Jurkat, Clone E6-1 (cell line): ENCODE measurements around the gene ADCY4. TPM values are rescaled to one million over a fixed set of nuclear protein-coding genes. Genes with fewer than 3 reads are reported as not detected.
"Not testable (repeated sequence)": the region's sequence is repeated elsewhere in the genome, so short reads cannot be mapped to it uniquely, and the experiment has no call there.

ENCODE experiments used
- DNase-seq: peaks from one replicate; pipeline ENCODE4 v3.0.0-alpha.2; 2011; ENCODE audit warnings: low read depth, low spot score
- H3K4me3 ChIP-seq: 2 replicates; pipeline ENCODE4 v1.5.1; 2011; ENCODE audit warnings: mild to moderate bottlenecking, low read length, control low read depth, moderate library complexity
- polyA plus RNA-seq: library from polyadenylated mRNA; unstranded; fragments of >200 nt; gene quantifications from one replicate; pipeline ENCODE4 v1.2.1, GENCODE V29; 2012; ENCODE audit warnings: missing spikeins; ENCODE audit not compliant: insufficient read length, insufficient read depth

ADCY4 gene
- polyA plus RNA-seq = not detected

- DNase-seq = no peak
- peak within 1 kb of the TSS; percentile 33 for H3K4me3 ChIP-seq
Observed at GRCh38 chr14:24334431-24335291, at the start of gene ADCY4. Gene ADCY4 (minus strand): TSS chr14:24335071. CDS start chr14:24334652, 419 bp downstream.

DNA sequence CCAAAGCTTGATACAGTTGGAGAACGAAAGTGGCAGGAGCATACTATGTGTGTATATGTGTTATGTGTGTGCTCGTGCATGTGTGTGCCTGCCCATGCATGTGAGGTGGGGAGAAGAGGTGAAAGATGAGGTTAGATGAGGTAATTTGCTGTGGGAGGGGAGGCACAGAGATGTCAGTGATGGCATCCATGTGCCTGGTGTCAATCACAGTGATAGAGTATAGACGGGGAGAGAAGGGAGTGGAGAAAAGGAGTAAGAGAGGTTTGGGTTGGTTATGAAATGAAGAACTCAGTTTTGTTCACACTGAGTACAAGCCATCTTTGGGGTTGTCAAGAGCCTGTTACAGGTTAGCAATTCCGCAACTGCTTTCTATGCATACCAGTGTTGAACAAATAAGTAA is 49.3 kb upstream of the ADCY4 start:
- H3K4me3 ChIP-seq = no peak overlapping the region
- no peak for DNase-seq

GRCh38 chr14:24382064-24382371 is 47.1 kb upstream of the ADCY4 start:
- H3K4me3 ChIP-seq = no peak overlapping the region
- DNase-seq = no peak

DNA sequence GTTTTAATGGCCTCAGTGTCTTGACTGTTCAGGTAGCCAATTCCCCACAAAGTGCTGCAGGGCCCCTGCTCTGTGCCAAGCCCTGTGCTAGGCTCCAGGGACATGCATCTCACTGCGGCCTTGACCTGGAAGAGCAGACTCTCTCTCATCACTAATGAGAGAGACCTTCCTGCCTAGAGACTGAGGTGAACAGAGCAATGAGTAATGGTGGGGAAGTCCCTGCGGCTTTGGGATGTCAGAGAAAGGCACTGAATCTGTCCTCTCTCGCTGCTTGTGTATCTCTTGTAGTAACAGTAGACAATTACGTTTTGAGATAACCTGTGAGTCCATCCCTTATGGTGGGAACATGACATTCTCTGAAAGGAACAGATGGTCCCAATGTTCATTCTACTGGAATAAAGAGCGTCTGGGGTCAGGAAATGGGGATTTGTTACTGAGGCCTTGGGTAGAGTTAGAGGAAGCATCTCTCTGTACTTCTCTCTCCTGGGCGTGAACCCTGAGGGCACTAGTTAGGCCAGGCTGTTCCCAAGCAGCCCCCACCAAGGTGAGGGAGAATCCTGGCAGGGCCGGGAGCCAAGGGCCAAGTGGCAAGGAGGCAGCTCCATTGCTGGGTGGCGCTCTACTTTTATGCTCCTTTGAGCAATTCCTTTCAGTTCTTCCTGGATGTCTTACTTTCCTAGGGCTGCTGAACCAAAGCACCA is 46.6 kb upstream of the ADCY4 start:
- no peak for DNase-seq
- H3K4me3 ChIP-seq = no peak overlapping the region

DNA sequence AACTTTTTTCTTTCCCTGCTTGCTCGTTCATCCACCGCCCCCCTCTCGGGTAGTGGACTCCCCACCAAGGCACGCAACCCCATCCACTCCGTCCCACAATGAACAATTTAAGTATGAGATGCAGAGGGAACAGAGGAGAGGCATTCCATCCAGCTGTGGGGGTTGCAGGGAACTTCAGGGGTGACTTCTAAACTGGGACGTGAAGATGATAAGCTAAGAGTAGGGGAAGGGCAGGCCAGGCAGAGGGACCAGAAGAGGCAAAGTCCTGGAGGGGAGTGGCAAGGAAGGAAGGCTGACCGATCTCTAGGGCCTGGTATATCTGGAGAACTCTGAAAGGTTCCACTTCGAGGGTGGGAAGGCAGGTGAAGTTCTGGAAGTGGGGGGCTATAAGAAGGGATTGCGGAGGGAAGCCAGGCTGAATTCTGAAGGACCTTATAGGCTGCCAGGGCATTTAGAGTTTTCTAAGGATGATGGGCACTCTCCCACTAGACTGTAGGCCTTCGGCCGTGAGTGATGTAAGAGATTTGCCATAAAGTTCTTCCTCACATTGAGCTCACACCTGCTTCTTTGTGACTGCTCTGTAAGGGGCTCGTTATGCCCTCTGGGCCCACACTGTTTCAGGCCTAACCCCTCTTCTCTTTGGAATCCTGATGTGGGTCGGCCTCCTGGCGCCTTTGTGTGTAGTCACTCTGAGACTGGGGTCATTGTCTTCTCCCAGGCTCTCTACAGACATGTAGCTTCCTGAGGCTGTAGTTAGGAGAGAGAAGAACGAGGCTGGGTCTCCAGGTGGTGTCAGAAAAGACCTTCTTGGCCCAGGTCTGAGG is 45.2 kb upstream of the ADCY4 start:
- no peak overlapping the region for H3K4me3 ChIP-seq
- no peak for DNase-seq

DNA sequence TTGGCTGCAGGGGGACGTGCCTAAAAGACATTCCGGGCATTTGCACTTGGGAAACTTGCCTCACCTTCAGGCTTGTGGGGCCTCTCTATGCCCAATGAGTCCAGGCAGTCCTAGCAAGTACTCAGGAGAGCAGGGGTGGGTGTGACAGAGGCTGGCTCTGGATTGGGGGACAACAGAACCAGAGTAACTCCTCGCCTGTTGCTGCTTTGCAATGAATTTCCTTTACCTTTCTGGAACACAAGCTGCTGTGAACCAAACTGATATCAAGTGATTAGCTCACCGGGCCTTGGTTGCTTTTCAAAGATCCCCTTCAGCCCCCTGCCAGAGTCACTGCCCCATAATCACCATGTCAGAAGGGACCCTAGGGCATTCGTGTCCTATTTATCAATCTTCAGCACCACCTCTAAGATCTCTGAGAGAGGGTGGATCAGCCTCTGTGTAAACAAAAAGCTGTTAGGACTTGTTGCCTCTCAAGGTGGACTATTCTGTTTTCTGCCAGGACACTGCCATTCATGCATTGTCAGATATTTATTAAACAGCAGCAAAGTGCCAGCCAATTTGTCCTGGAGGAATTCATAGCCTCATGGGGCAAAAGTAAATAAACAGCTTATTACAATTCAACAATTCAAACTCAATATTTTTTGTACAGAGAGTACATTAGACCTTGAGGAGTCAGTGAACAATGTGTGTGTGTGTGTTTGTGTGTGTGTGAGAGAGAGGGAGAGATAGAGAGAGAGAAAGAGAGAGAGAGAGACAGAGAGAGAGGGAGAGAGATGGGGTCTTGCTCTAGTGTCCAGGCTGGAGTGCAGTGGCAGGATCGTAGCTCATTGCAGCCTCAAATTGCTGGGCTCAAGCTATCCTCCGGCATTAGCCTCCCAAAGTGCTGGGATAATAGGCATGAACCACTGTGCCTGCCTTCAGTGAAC is 44.4 kb upstream of the ADCY4 start:
- no peak for DNase-seq
- no peak overlapping the region for H3K4me3 ChIP-seq

- H3K4me3 ChIP-seq = no peak overlapping the region
- no peak for DNase-seq
Observed at GRCh38 chr14:24378327-24378726, 43.5 kb upstream of the ADCY4 start.

GRCh38 chr14:24377657-24378056 is 42.8 kb upstream of the ADCY4 start:
- no peak overlapping the region for H3K4me3 ChIP-seq
- no peak for DNase-seq

DNA sequence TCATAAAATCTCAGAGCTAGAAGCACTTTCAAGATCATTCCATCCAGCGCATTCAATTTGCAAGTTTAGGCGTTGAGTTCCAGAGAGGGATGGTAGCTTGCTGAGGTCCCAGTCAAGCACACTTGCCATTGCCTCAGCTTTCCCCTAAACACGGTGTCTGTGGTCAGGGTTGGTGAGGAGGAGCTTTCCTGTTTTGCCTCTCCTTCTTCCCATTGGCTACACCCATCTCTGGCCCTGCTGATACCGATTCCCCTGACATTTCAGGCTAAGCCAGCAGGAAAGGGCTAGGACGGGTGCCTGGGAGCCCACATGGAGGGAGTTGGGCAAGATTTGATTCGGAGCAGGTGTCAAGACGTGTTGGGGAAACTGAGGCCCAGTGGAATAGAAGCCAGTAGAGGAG is 42.3 kb upstream of the ADCY4 start:
- no peak for DNase-seq
- no peak overlapping the region for H3K4me3 ChIP-seq

DNA sequence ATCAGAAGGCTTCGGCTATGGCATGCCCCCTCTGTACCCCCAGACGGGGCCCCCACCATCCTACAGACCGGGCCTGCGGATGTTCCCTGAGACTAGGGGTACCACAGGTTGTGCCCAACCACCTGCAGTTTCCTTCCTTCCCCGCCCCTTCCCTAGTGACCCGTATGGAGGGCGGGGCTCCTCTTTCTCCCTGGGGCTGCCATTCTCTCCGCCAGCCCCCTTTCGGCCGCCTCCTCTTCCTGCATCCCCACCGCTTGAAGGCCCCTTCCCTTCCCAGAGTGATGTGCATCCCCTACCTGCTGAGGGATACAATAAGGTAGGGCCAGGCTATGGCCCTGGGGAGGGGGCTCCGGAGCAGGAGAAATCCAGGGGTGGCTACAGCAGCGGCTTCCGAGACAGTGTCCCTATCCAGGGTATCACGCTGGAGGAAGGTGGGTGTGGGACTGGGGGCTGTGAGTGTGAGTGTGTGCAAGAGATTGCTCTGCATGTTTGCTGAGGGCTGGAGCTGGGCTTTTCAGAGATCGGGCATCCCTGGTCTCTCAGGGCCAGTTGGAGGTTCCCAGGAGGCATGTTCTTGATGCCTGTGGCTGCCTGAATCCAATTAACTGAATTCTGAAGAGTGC is 41.7 kb upstream of the ADCY4 start:
- H3K4me3 ChIP-seq = no peak overlapping the region
- DNase-seq = no peak

DNA sequence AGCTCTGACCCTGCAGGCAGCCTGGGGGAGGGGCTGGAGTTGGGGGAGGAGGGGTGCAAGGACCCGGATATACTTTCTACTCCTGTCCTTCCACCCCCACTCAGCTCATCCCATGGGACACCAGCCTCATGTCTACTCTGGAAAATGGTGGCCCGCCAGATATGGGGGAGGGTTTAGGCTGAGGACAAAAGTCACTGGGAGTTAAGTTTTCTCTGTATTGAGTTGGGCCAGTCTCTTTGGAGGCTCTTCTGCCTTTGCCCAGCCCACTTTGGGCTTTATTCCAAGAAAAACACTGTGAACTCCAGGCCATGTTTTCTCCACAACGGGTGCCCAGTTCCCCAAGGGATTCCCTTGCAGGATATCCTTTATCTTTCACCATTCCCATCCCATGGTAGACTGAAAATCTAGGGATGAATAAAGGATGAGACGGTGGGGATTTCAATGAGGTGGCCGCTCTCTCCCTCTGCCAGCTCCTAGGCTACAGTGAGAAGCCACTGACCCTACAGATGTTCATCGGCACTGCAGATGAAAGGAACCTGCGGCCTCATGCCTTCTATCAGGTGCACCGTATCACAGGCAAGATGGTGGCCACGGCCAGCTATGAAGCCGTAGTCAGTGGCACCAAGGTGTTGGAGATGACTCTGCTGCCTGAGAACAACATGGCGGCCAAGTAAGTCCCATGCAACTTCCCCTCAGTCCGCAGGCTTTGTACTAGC is 38.0 kb upstream of the ADCY4 start:
- no peak for DNase-seq
- H3K4me3 ChIP-seq = no peak overlapping the region

DNA sequence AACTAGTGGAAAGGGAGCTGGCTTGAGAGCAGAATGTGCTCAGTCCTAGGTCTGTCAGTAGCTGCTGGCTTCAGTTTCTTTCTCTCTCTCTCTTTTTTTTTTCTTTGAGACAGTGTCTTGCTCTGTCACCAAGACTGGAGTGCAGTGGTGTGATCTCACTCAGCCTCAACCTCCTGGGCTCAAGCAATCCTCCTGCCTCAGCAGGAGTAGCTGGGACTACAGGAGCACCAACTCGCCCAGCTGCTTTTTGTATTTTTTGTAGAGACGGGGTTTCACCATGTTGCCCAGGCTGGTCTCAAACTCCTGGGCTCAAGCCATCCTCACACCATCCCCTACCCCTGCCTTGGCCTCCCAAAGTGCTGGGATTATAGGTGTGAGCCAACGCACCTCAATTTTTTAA is 36.7 kb upstream of the ADCY4 start:
- not testable (repeated sequence) for H3K4me3 ChIP-seq, DNase-seq

- no peak overlapping the region for H3K4me3 ChIP-seq
- no peak for DNase-seq
Observed at GRCh38 chr14:24370748-24371147, 35.9 kb upstream of the ADCY4 start.

DNA sequence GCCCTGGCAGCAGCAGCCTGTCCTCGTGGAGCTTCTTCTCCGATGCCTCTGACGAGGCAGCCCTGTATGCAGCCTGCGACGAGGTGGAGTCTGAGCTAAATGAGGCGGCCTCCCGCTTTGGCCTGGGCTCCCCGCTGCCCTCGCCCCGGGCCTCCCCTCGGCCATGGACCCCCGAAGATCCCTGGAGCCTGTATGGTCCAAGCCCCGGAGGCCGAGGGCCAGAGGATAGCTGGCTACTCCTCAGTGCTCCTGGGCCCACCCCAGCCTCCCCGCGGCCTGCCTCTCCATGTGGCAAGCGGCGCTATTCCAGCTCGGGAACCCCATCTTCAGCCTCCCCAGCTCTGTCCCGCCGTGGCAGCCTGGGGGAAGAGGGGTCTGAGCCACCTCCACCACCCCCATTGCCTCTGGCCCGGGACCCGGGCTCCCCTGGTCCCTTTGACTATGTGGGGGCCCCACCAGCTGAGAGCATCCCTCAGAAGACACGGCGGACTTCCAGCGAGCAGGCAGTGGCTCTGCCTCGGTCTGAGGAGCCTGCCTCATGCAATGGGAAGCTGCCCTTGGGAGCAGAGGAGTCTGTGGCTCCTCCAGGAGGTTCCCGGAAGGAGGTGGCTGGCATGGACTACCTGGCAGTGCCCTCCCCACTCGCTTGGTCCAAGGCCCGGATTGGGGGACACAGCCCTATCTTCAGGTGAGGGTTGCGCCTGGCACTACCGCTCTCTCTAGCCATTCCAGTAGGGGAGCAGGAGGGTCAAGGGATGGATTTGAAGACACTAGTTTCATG is 35.2 kb upstream of the ADCY4 start:
- no peak for DNase-seq

DNA sequence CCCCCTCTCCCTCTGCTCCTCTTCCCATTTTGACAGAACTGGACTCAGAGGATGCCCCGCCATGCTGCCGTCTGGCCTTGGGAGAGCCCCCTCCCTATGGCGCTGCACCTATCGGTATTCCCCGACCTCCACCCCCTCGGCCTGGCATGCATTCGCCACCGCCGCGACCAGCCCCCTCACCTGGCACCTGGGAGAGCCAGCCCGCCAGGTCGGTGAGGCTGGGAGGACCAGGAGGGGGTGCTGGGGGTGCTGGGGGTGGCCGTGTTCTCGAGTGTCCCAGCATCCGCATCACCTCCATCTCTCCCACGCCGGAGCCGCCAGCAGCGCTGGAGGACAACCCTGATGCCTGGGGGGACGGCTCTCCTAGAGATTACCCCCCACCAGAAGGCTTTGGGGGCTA is 34.6 kb upstream of the ADCY4 start:
- no peak for DNase-seq
- H3K4me3 ChIP-seq = no peak overlapping the region

More for the DNA sequence above, 35.2 kb upstream of the ADCY4 start:
- H3K4me3 ChIP-seq = no peak overlapping the region

- H3K4me3 ChIP-seq = peak overlapping the region; percentile 59
- peak; percentile 38 for DNase-seq
Observed at GRCh38 chr14:24368562-24369252, 33.8 kb upstream of the ADCY4 start.

GRCh38 chr14:24368212-24368561 is 33.3 kb upstream of the ADCY4 start:
- H3K4me3 ChIP-seq = peak overlapping the region; percentile 59

More at GRCh38 chr14:24368212-24368561, 33.3 kb upstream of the ADCY4 start:
- DNase-seq = no peak
